ENCODE data around the gene AZU1. TPM values are rescaled to one million over a fixed set of nuclear protein-coding genes. Genes with fewer than 3 reads are reported as not detected.
A peak's percentile ranks its signal among the peaks of the same experiment; 100 is the strongest.

AZU1 gene
- total and polyA plus RNA-seq, 2 experiments from 2014 or later = 1.5 to 5.7 TPM

DNA sequence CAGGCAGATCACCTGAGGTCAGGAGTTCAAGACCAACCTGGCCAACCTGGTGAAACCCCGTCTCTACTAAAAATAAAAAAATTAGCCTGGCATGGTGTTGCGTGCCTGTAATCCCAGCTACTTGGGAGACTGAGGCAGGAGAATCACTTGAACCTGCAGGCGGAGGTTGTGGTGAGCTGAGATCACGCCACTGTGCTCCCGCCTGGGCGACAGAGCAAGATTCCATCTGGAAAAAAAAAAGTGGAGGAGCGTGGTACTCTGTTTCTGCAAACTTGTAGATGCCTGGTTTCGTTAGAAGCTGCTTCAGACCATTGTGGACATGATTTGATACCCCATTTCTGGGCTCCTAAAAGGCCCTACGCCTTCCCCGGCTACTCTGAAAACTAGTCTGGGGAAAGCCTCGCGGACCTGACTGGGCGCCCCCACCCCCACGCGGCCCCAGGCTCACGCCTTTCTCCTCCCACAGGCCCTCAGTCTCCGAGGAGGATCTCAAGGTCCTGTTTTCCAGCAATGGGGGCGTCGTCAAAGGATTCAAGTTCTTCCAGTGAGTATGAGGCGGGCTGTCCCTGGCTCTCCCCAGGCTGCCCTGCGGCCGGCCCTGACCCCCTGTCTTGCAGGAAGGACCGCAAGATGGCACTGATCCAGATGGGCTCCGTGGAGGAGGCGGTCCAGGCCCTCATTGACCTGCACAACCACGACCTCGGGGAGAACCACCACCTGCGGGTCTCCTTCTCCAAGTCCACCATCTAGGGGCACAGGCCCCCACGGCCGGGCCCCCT is 17.4 kb upstream of the AZU1 start:
- DNase-seq (ENCODE audit: low read depth in 1 of 2, low spot score in 1 of 2) = no peak
- Histone ChIP-seq H3K27ac (peak overlapping the region; percentile 30), H3K36me3 (peaks cover 75% of the 10 kb centered on the region), H3K27me3 (no peaks in the 10 kb centered on the region), H3K9me3 (ENCODE audit: low read depth) (no peaks in the 10 kb centered on the region), H3K4me1 (ENCODE audit: low read depth) (no peaks in the 10 kb centered on the region), H3K4me3 (no peak overlapping the region)
- TF ChIP-seq CTCF (IDR thresholded peaks at IDR 0.05; ENCODE audit: low read depth, low read length) = no peak

DNA sequence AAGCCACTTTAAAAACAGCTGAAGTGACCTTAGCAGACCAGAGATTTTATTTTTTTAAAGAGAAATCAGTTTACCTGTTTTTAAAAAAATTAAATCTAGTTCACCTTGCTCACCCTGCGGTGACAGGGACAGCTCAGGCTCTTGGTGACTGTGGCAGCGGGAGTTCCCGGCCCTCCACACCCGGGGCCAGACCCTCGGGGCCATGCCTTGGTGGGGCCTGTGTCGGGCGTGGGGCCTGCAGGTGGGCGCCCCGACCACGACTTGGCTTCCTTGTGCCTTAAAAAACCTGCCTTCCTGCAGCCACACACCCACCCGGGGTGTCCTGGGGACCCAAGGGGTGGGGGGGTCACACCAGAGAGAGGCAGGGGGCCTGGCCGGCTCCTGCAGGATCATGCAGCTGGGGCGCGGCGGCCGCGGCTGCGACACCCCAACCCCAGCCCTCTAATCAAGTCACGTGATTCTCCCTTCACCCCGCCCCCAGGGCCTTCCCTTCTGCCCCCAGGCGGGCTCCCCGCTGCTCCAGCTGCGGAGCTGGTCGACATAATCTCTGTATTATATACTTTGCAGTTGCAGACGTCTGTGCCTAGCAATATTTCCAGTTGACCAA is 16.7 kb upstream of the AZU1 start:
- no peak for DNase-seq (ENCODE audit: low read depth in 1 of 2, low spot score in 1 of 2)
- peak overlapping the region; percentile 30 for H3K27ac ChIP-seq
- TF ChIP-seq CTCF (IDR thresholded peaks at IDR 0.05; ENCODE audit: low read depth, low read length) = no peak
- H3K4me1 ChIP-seq (ENCODE audit: low read depth) = no peaks in the 10 kb centered on the region
- H3K27me3 ChIP-seq = no peaks in the 10 kb centered on the region
- H3K9me3 ChIP-seq (ENCODE audit: low read depth) = no peaks in the 10 kb centered on the region
- H3K4me3 ChIP-seq = no peak overlapping the region
- H3K36me3 ChIP-seq = peaks cover 68% of the 10 kb centered on the region

DNA sequence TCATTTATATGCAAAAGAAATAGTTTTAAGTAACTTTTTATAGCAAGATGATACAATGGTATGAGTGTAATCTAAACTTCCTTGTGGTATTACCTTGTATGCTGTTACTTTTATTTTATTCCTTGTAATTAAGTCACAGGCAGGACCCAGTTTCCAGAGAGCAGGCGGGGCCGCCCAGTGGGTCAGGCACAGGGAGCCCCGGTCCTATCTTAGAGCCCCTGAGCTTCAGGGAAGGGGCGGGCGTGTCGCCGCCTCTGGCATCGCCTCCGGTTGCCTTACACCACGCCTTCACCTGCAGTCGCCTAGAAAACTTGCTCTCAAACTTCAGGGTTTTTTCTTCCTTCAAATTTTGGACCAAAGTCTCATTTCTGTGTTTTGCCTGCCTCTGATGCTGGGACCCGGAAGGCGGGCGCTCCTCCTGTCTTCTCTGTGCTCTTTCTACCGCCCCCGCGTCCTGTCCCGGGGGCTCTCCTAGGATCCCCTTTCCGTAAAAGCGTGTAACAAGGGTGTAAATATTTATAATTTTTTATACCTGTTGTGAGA is 16.1 kb upstream of the AZU1 start:
- DNase-seq (ENCODE audit: low read depth in 1 of 2, low spot score in 1 of 2) = no peak
- Histone ChIP-seq H3K4me3 (no peak overlapping the region), H3K36me3 (peaks cover 62% of the 10 kb centered on the region), H3K4me1 (ENCODE audit: low read depth) (no peaks in the 10 kb centered on the region), H3K9me3 (ENCODE audit: low read depth) (no peaks in the 10 kb centered on the region), H3K27me3 (no peaks in the 10 kb centered on the region), H3K27ac (no peak overlapping the region)
- TF ChIP-seq CTCF (IDR thresholded peaks at IDR 0.05; ENCODE audit: low read depth, low read length) = no peak

DNA sequence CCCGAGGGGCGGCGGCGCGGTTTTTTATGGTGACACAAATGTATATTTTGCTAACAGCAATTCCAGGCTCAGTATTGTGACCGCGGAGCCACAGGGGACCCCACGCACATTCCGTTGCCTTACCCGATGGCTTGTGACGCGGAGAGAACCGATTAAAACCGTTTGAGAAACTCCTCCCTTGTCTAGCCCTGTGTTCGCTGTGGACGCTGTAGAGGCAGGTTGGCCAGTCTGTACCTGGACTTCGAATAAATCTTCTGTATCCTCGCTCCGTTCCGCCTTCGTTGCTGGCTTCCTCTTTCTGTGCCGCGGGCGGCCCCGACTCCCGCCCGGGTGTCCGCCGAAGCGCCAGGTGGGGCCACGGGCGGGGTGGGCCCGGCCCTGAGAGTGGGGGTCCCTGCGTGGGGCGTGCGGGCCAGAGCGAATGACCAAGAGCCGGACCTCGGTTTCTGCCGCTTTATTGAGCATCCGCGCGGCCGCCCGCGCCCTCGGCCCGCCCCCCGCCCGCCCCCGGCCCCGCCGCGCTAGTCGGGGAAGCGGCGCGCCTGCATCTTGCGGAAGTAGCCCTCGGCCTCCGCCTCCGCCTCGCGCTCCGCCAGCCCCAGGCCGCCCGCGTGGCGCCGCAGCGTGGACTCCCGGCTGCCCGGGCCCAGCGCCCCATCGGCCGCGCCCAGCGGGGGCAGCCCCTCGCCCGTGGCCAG is 15.4 kb upstream of the AZU1 start:
- no peaks in the 10 kb centered on the region for H3K4me1 ChIP-seq (ENCODE audit: low read depth)
- no peaks in the 10 kb centered on the region for H3K9me3 ChIP-seq (ENCODE audit: low read depth)
- no peak for DNase-seq (ENCODE audit: low read depth in 1 of 2, low spot score in 1 of 2)
- no peak for TF ChIP-seq CTCF (IDR thresholded peaks at IDR 0.05; ENCODE audit: low read depth, low read length)
- H3K36me3 ChIP-seq = peaks cover 56% of the 10 kb centered on the region
- H3K4me3 ChIP-seq = no peak overlapping the region
- no peak overlapping the region for H3K27ac ChIP-seq
- no peaks in the 10 kb centered on the region for H3K27me3 ChIP-seq

GRCh38 chr19:812747-813218 is 14.9 kb upstream of the AZU1 start:
- Histone ChIP-seq H3K4me3 (no peak overlapping the region), H3K27ac (no peak overlapping the region), H3K27me3 (no peaks in the 10 kb centered on the region), H3K9me3 (ENCODE audit: low read depth) (no peaks in the 10 kb centered on the region), H3K36me3 (peaks cover 50% of the 10 kb centered on the region), H3K4me1 (ENCODE audit: low read depth) (no peaks in the 10 kb centered on the region)
- no peak for DNase-seq (ENCODE audit: low read depth in 1 of 2, low spot score in 1 of 2)
- no peak for TF ChIP-seq CTCF (IDR thresholded peaks at IDR 0.05; ENCODE audit: low read depth, low read length)
